ENCODE data around the gene EIF2B4. TPM values are rescaled to one million over a fixed set of nuclear protein-coding genes. Genes with fewer than 3 reads are reported as not detected.
"Not testable (repeated sequence)": the region's sequence is repeated elsewhere in the genome, so short reads cannot be mapped to it uniquely, and the experiment has no call there.

The EIF2B4 gene
- total RNA-seq, 1 experiment from 2014 or later, result 57.2 TPM

- in situ Hi-C loops (cut with HindIII; ENCODE audit: low pct_unique_long_range_greater_than_20kb, low sequenced_read_pairs) (no loop called here), intact Hi-C loops (cut with micrococcal nuclease; ENCODE audit: unreplicated experiment) (no loop called here)
- no TSS peak for BruUV-seq (replicated peaks)
- ATAC-seq (peak; percentile 90), DNase-seq (ENCODE audit: low read depth, low spot score) (peak; percentile 95)
- Histone ChIP-seq H3K27ac (ENCODE audit: low read length) (peak overlapping the region; percentile 100), H3K4me1 (ENCODE audit: control insufficient read depth, insufficient read depth, low read length) (peaks cover 27% of the 10 kb centered on the region), H3K4me3 (ENCODE audit: low read depth in 2 of 2, low read length in 2 of 2) (peak overlapping the region; percentile 89 to 99), H3K27me3 (ENCODE audit: control insufficient read depth, insufficient read depth, low read length) (no peaks in the 10 kb centered on the region), H3K9me3 (ENCODE audit: control insufficient read depth, insufficient read depth, low read depth, low read length) (no peaks in the 10 kb centered on the region), H3K36me3 (ENCODE audit: control insufficient read depth, insufficient read depth, low read length) (peaks cover 6% of the 10 kb centered on the region; the same call in 1 of the 2 replicates)
- TF ChIP-seq SIN3A (IDR thresholded peaks at IDR 0.05; ENCODE audit: borderline replicate concordance, insufficient read depth, low read depth, low read length), result no peak
- 0 out of 2 replicates have a peak, but pooled peaks have one; percentile 20 for TF ChIP-seq TCF7L2 (IDR thresholded peaks at IDR 0.05; ENCODE audit: low read depth, low read length)
- peak; percentile 73; the same call in 1 of the 2 replicates for TF ChIP-seq POLR2AphosphoS5 (IDR thresholded peaks at IDR 0.05; ENCODE audit: low read depth, low read length)
- POLR2A ChIA-PET, result no interaction called here
- CTCF ChIA-PET, result interaction anchor here (0.6 kb wide), 1 partner anchor 37 kb away, joined by 5 read pairs; no protein-coding TSS in a partner anchor
Observed at GRCh38 chr2:27320958-27321543, 49.1 kb downstream of the EIF2B4 start.

- in situ Hi-C loops (cut with HindIII; ENCODE audit: low pct_unique_long_range_greater_than_20kb, low sequenced_read_pairs); CTCF ChIA-PET; H3K27me3 ChIP-seq (ENCODE audit: control insufficient read depth, insufficient read depth, low read length); H3K9me3 ChIP-seq (ENCODE audit: control insufficient read depth, insufficient read depth, low read depth, low read length); H3K36me3 ChIP-seq (ENCODE audit: control insufficient read depth, insufficient read depth, low read length); BruUV-seq (replicated peaks); ATAC-seq; intact Hi-C loops (cut with micrococcal nuclease; ENCODE audit: unreplicated experiment); H3K27ac ChIP-seq (ENCODE audit: low read length); H3K4me3 ChIP-seq (ENCODE audit: low read depth in 2 of 2, low read length in 2 of 2); DNase-seq (ENCODE audit: low read depth, low spot score): not testable (repeated sequence)
- POLR2A ChIA-PET, result interaction anchor here (0.6 kb wide), 1 partner anchor 42 kb away, joined by 7 read pairs; no protein-coding TSS in a partner anchor
- peaks cover 27% of the 10 kb centered on the region for H3K4me1 ChIP-seq (ENCODE audit: control insufficient read depth, insufficient read depth, low read length)
Observed at GRCh38 chr2:27319839-27320238, 50.3 kb downstream of the EIF2B4 start.

GRCh38 chr2:27316655-27317412 lies 53.3 kb downstream of the EIF2B4 start:
- DNase-seq (ENCODE audit: low read depth, low spot score) (no peak), ATAC-seq (no peak)
- in situ Hi-C loops (cut with HindIII; ENCODE audit: low pct_unique_long_range_greater_than_20kb, low sequenced_read_pairs), result no loop called here
- TF ChIP-seq TCF7L2 (IDR thresholded peaks at IDR 0.05; ENCODE audit: low read depth, low read length) (no peak), REST (IDR thresholded peaks at IDR 0.05; ENCODE audit: insufficient read depth in 1 of 2, low read depth in 2 of 2, low read length in 1 of 2) (no peak), SIN3A (IDR thresholded peaks at IDR 0.05; ENCODE audit: borderline replicate concordance, insufficient read depth, low read depth, low read length) (no peak), CTCF (IDR thresholded peaks at IDR 0.05) (no peak), POLR2AphosphoS5 (IDR thresholded peaks at IDR 0.05; ENCODE audit: low read depth, low read length) (no peak)
- Histone ChIP-seq H3K27ac (ENCODE audit: low read length) (no peak overlapping the region), H3K4me1 (ENCODE audit: control insufficient read depth, insufficient read depth, low read length) (peaks cover 14% of the 10 kb centered on the region), H3K27me3 (ENCODE audit: control insufficient read depth, insufficient read depth, low read length) (no peaks in the 10 kb centered on the region), H3K9me3 (ENCODE audit: control insufficient read depth, insufficient read depth, low read depth, low read length) (no peaks in the 10 kb centered on the region), H3K4me3 (ENCODE audit: low read depth in 2 of 2, low read length in 2 of 2) (no peak overlapping the region), H3K36me3 (ENCODE audit: control insufficient read depth, insufficient read depth, low read length) (no peaks in the 10 kb centered on the region; the same call in 1 of the 2 replicates)
- ChIA-PET POLR2A (no interaction called here), CTCF (no interaction called here)
- no TSS peak for BruUV-seq (replicated peaks)
- intact Hi-C loops (cut with micrococcal nuclease; ENCODE audit: unreplicated experiment), result no loop called here
